Measurements from ENCODE around the gene NPM1.
"Not testable (repeated sequence)": the region's sequence is repeated elsewhere in the genome, so short reads cannot be mapped to it uniquely, and the experiment has no call there.

The NPM1 gene

DNA sequence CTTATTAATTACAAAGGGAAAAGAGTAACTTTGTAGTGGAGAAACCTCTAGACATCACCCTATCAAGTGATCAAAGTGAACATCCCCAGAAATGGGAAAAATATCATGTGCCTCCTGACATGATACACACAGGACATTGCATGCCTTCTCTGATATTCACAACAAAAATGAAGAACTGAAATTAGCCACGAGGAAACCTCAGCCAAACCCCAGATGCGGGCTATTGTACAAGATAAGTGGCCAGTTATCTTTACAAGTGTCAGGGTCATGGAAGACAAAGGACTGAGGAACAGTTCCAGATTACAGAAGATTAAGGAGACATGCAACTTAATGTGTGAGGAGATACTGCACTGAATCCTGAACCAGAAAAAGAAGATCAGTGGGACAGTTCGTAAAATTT, 23.8 kb upstream of the NPM1 start:
- H3K36me3 ChIP-seq (ENCODE audit: control insufficient read depth, insufficient read depth, low read length), result no peaks in the 10 kb centered on the region
- no CpG with 5 or more reads among the region's 3 CpGs for WGBS (ENCODE audit: insufficient coverage, insufficient read length)
- no peaks in the 10 kb centered on the region for H3K9me3 ChIP-seq (ENCODE audit: control insufficient read depth, insufficient read depth, low read length)
- H3K4me1 ChIP-seq (ENCODE audit: control insufficient read depth, insufficient read depth, low read length), result no peaks in the 10 kb centered on the region
- H3K27me3 ChIP-seq (ENCODE audit: control insufficient read depth, insufficient read depth, low read length), result no peaks in the 10 kb centered on the region
- no peak overlapping the region for H3K4me3 ChIP-seq (ENCODE audit: low read length)
- no peak overlapping the region for H3K27ac ChIP-seq (ENCODE audit: low read length)
- no peak for DNase-seq (ENCODE audit: low read depth, low spot score)

DNA sequence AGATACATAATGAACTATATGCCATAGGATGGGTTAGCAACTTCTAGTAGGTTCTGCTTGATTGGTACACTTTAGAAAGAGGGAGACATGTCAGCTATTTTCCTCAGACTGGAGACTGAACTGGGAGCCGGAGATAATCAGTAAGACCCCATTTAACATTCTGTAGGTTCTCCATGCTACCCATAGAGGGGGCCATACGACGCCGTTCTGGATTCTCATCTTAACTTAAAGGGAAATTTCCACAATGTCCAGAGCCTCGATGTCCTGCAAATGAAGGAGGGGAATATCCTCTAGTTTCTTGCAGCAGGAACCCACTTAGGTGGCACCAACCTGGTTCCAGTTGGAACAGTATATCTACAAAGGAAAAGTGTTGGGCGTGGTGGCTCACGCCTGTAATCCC, 22.3 kb upstream of the NPM1 start:
- no peak overlapping the region for H3K4me3 ChIP-seq (ENCODE audit: low read length)
- no peak overlapping the region for H3K27ac ChIP-seq (ENCODE audit: low read length)
- no peaks in the 10 kb centered on the region for H3K36me3 ChIP-seq (ENCODE audit: control insufficient read depth, insufficient read depth, low read length)
- H3K27me3 ChIP-seq (ENCODE audit: control insufficient read depth, insufficient read depth, low read length), result no peaks in the 10 kb centered on the region
- DNase-seq (ENCODE audit: low read depth, low spot score), result no peak
- WGBS (ENCODE audit: insufficient coverage, insufficient read length), result no CpG with 5 or more reads among the region's 7 CpGs
- H3K4me1 ChIP-seq (ENCODE audit: control insufficient read depth, insufficient read depth, low read length), result no peaks in the 10 kb centered on the region
- no peaks in the 10 kb centered on the region for H3K9me3 ChIP-seq (ENCODE audit: control insufficient read depth, insufficient read depth, low read length)

DNA sequence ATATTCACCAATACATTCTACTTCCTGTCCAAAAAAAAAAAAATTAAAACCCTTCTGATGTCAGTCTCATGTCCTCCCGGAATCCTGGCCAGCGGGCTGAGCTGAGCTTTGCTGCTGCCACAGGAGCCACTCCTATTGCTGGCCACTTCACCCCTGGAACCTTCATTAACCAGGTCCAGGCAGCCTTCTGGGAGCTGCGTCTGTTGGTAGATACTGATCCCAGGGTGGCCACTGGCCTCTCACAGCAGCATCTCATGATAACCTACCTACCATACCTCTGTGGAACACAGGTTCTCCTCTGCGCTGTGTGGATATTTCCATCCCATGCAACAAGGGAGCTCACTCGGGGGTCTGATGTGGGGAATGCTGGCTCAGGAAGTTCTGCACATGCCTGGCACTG, 21.0 kb upstream of the NPM1 start:
- no peak for DNase-seq (ENCODE audit: low read depth, low spot score)
- Histone ChIP-seq H3K27ac (ENCODE audit: low read length) (no peak overlapping the region), H3K4me1 (ENCODE audit: control insufficient read depth, insufficient read depth, low read length) (no peaks in the 10 kb centered on the region), H3K36me3 (ENCODE audit: control insufficient read depth, insufficient read depth, low read length) (no peaks in the 10 kb centered on the region), H3K4me3 (ENCODE audit: low read length) (no peak overlapping the region), H3K27me3 (ENCODE audit: control insufficient read depth, insufficient read depth, low read length) (no peaks in the 10 kb centered on the region), H3K9me3 (ENCODE audit: control insufficient read depth, insufficient read depth, low read length) (no peaks in the 10 kb centered on the region)
- no CpG with 5 or more reads among the region's 5 CpGs for WGBS (ENCODE audit: insufficient coverage, insufficient read length)

DNA sequence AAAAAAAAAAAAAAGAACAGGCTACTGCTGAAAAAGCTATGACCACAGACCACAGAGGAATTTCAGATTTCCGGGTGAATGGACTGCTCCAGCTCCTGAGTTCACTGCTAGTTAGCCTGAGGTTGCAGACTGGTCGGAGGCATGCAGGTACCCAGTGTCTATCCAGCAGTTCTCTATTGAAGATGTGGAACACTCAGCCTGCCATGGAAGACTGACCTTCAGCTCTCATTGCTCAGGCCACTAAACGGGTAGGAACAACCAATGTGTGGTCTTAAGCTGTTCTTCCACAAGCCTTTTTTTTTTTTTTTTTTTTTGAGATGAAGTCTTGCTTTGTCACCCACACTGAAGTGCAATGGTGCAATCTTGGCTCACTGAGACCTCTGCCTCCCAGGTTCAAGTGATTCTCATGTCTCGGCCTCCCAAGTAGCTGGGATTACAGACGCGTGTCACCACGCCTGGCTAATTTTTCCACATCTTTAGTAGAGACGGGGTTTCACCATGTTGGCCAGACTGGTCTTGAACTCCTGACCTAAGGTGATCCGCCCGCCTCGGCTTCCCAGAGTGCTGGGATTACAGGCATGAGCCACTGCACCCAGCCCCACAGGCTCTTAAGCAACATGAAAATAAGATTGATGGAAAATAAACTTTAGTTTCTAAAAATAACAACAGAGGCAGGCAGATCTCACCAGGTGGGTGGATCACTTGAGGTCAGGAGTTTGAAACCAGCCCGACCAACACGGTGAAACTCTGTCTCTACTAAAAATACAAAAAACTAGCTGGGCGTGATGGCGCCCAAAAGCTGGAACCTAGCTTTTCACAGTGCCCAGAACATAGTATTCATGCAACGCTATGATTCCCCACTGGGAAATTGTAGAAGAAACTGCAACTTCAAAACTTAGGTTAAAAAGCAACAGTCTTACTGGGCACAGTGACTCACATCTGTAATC, 20.0 kb upstream of the NPM1 start:
- no peaks in the 10 kb centered on the region for H3K27me3 ChIP-seq (ENCODE audit: control insufficient read depth, insufficient read depth, low read length)
- DNase-seq (ENCODE audit: low read depth, low spot score), result no peak
- H3K36me3 ChIP-seq (ENCODE audit: control insufficient read depth, insufficient read depth, low read length), result no peaks in the 10 kb centered on the region
- no peaks in the 10 kb centered on the region for H3K9me3 ChIP-seq (ENCODE audit: control insufficient read depth, insufficient read depth, low read length)
- WGBS (ENCODE audit: insufficient coverage, insufficient read length), result no CpG with 5 or more reads among the region's 16 CpGs
- no peak overlapping the region for H3K27ac ChIP-seq (ENCODE audit: low read length)
- H3K4me3 ChIP-seq (ENCODE audit: low read length), result no peak overlapping the region
- H3K4me1 ChIP-seq (ENCODE audit: control insufficient read depth, insufficient read depth, low read length), result no peaks in the 10 kb centered on the region

DNA sequence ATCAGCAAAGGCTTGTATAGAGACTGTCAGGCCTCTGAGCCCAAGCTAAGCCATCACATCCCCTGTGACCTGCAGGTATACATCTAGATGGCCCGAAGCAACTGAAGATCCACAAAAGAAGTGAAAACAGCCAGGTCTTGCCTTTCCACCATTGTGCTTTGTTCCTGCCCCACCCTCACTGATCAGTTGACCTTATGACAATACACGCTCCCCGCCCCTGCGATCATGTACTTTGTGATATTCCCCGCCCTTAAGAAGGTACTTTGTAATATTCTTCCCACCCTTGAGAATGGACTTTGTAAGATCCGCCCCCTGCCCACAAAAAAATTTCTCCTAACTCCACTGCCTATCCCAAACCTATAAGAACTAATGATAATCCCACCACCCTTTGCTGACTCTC, 18.6 kb upstream of the NPM1 start:
- no peaks in the 10 kb centered on the region for H3K9me3 ChIP-seq (ENCODE audit: control insufficient read depth, insufficient read depth, low read length)
- H3K27me3 ChIP-seq (ENCODE audit: control insufficient read depth, insufficient read depth, low read length), result no peaks in the 10 kb centered on the region
- no peak overlapping the region for H3K27ac ChIP-seq (ENCODE audit: low read length)
- no peak overlapping the region for H3K4me3 ChIP-seq (ENCODE audit: low read length)
- WGBS (ENCODE audit: insufficient coverage, insufficient read length), result no CpG with 5 or more reads among the region's 6 CpGs
- no peaks in the 10 kb centered on the region for H3K4me1 ChIP-seq (ENCODE audit: control insufficient read depth, insufficient read depth, low read length)
- no peaks in the 10 kb centered on the region for H3K36me3 ChIP-seq (ENCODE audit: control insufficient read depth, insufficient read depth, low read length)
- no peak for DNase-seq (ENCODE audit: low read depth, low spot score)

DNA sequence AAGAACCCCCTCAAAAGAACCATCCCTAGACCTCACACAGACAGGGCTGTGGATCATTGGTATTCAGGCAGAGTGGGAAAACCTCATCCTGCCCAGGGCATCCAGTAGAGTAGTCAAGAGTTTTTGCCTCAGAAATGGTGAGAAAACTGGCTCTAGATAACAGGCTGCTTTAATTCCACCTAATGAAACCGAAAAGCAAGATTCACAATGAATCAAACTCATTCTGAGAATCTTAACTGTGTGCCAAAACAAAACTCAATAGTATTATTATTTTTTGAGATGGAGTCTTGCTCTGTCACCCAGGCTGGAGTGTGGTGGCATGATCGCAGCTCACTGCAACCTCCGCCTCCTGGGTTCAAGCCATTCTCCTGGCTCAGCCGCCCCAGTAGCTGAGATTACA, 17.8 kb upstream of the NPM1 start:
- H3K4me3 ChIP-seq (ENCODE audit: low read length), result no peak overlapping the region
- no CpG with 5 or more reads among the region's 4 CpGs for WGBS (ENCODE audit: insufficient coverage, insufficient read length)
- H3K9me3 ChIP-seq (ENCODE audit: control insufficient read depth, insufficient read depth, low read length), result no peaks in the 10 kb centered on the region
- H3K27me3 ChIP-seq (ENCODE audit: control insufficient read depth, insufficient read depth, low read length), result no peaks in the 10 kb centered on the region
- no peaks in the 10 kb centered on the region for H3K4me1 ChIP-seq (ENCODE audit: control insufficient read depth, insufficient read depth, low read length)
- DNase-seq (ENCODE audit: low read depth, low spot score), result no peak
- H3K36me3 ChIP-seq (ENCODE audit: control insufficient read depth, insufficient read depth, low read length), result no peaks in the 10 kb centered on the region
- H3K27ac ChIP-seq (ENCODE audit: low read length), result no peak overlapping the region

DNA sequence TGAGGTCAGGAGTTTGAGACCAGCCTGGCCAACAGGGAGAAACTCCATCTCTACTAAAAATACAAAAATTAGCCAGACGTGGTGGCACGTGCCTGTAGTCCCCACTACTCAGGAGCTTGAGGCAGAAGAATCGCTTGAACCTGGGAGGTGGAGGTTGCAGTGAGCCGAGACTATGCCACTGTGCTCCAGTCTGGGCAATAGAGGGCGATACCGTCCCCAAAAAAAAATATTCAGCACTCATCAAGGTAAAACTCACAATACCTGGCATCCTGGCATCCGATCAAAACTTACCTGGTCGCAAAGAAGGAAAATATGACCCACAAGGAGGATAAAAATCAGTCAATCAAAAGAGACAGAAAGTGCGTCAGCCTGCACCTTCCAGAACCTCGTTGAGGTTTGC, 16.8 kb upstream of the NPM1 start:
- not testable (repeated sequence) for H3K27ac ChIP-seq (ENCODE audit: low read length); H3K36me3 ChIP-seq (ENCODE audit: control insufficient read depth, insufficient read depth, low read length); H3K4me1 ChIP-seq (ENCODE audit: control insufficient read depth, insufficient read depth, low read length); H3K9me3 ChIP-seq (ENCODE audit: control insufficient read depth, insufficient read depth, low read length); DNase-seq (ENCODE audit: low read depth, low spot score); H3K4me3 ChIP-seq (ENCODE audit: low read length); H3K27me3 ChIP-seq (ENCODE audit: control insufficient read depth, insufficient read depth, low read length)
- no CpG with 5 or more reads among the region's 10 CpGs for whole genome bisulfite sequencing (ENCODE audit: insufficient coverage, insufficient read length)

DNA sequence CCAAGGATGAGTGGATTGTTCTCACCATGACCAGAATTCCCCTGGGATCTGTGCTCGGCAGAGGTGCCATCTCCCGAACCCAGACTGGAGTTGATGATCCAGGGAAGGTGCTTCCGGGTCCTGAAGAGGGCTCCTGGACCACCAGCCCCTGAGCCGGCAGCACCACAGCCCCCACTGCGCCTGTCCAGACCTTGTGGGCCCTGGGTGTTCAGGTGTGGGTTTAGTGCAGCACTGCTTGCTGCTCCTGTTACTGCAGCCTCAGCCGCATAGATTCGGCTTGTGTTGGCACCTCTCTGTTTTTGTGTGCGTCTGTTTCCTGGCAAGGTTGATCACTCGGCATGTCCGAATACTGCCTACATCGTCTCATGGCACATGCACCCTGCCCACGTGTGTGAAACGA, 16.3 kb upstream of the NPM1 start:
- no peaks in the 10 kb centered on the region for H3K9me3 ChIP-seq (ENCODE audit: control insufficient read depth, insufficient read depth, low read length)
- no peak overlapping the region for H3K27ac ChIP-seq (ENCODE audit: low read length)
- no peak for DNase-seq (ENCODE audit: low read depth, low spot score)
- no peaks in the 10 kb centered on the region for H3K36me3 ChIP-seq (ENCODE audit: control insufficient read depth, insufficient read depth, low read length)
- H3K4me1 ChIP-seq (ENCODE audit: control insufficient read depth, insufficient read depth, low read length), result no peaks in the 10 kb centered on the region
- no peaks in the 10 kb centered on the region for H3K27me3 ChIP-seq (ENCODE audit: control insufficient read depth, insufficient read depth, low read length)
- no peak overlapping the region for H3K4me3 ChIP-seq (ENCODE audit: low read length)
- WGBS (ENCODE audit: insufficient coverage, insufficient read length), result no CpG with 5 or more reads among the region's 13 CpGs

DNA sequence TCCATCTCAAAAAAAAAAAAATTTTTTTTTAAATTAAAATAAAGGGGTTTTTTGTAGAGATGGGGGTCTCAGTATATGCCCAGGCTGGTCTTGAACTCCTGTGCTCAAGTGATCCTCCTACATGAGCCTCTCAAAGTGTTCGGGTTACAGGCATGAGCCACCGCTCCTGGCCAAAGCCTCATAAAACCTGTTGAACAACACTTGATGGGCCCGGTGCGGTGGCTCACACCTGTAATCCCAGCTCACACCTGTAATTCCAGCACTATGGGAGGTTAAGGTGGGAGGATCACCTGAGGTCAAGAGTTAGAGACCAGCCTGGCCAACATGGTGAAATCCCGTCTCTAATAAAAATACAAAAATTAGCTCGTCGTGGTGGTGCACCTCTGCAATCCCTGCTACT, 7.7 kb upstream of the NPM1 start:
- Histone ChIP-seq H3K27ac (ENCODE audit: low read length) (no peak overlapping the region), H3K27me3 (ENCODE audit: control insufficient read depth, insufficient read depth, low read length) (no peaks in the 10 kb centered on the region; the same call in 1 of the 2 replicates), H3K36me3 (ENCODE audit: control insufficient read depth, insufficient read depth, low read length) (no peaks in the 10 kb centered on the region), H3K4me3 (ENCODE audit: low read length) (no peak overlapping the region), H3K4me1 (ENCODE audit: control insufficient read depth, insufficient read depth, low read length) (no peaks in the 10 kb centered on the region), H3K9me3 (ENCODE audit: control insufficient read depth, insufficient read depth, low read length) (no peaks in the 10 kb centered on the region)
- no CpG with 5 or more reads among the region's 7 CpGs for WGBS (ENCODE audit: insufficient coverage, insufficient read length)
- no peak for DNase-seq (ENCODE audit: low read depth, low spot score)

DNA sequence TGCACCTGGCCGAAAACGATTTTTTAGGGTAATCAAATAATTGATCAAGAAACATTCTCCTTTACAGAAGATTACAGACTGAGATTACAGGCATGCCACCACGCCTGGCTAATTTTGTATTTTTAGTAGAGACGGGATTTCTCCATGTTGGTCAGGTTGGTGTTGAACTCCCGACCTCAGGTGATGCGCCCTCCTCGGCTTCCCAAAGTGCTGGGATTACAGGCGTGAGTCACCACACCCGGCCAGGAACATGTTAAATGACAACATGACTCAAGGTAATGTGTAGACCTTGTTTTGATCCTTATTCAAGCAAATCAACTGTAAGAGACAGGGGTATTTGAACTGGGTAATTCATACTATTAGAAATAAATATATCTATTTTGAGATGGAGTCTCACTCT, 3.2 kb upstream of the NPM1 start:
- not testable (repeated sequence) for DNase-seq (ENCODE audit: low read depth, low spot score); H3K27me3 ChIP-seq (ENCODE audit: control insufficient read depth, insufficient read depth, low read length); H3K36me3 ChIP-seq (ENCODE audit: control insufficient read depth, insufficient read depth, low read length); H3K27ac ChIP-seq (ENCODE audit: low read length); H3K4me3 ChIP-seq (ENCODE audit: low read length); H3K4me1 ChIP-seq (ENCODE audit: control insufficient read depth, insufficient read depth, low read length); H3K9me3 ChIP-seq (ENCODE audit: control insufficient read depth, insufficient read depth, low read length)
- no CpG with 5 or more reads among the region's 9 CpGs for WGBS (ENCODE audit: insufficient coverage, insufficient read length)

DNA sequence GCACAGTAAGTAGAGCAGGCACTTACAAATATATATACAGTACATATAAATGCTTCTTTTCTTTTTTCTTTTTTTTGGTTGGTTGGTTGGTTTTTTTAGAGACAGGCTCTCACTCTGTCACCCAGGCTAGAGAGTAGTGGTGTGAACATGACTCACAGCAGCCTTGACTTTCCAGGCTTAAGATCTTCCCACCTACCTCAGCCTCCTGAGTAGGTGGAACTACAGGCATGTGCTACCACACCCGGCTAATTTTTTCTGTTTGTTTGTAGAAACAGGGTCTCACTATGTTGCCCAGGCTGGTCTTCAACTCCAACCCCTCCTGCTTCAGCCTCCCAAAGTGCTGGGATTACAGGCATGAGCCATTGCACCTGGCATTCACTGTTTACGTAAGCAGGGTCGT, 2.6 kb upstream of the NPM1 start:
- H3K36me3 ChIP-seq (ENCODE audit: control insufficient read depth, insufficient read depth, low read length); H3K9me3 ChIP-seq (ENCODE audit: control insufficient read depth, insufficient read depth, low read length); H3K27me3 ChIP-seq (ENCODE audit: control insufficient read depth, insufficient read depth, low read length); H3K27ac ChIP-seq (ENCODE audit: low read length); H3K4me3 ChIP-seq (ENCODE audit: low read length); DNase-seq (ENCODE audit: low read depth, low spot score); H3K4me1 ChIP-seq (ENCODE audit: control insufficient read depth, insufficient read depth, low read length): not testable (repeated sequence)
- WGBS (ENCODE audit: insufficient coverage, insufficient read length), result no CpG with 5 or more reads among the region's 3 CpGs

Data from iPS DF 6.9 (cell line).